ENCODE data around the gene COMMD1.

The COMMD1 gene

DNA sequence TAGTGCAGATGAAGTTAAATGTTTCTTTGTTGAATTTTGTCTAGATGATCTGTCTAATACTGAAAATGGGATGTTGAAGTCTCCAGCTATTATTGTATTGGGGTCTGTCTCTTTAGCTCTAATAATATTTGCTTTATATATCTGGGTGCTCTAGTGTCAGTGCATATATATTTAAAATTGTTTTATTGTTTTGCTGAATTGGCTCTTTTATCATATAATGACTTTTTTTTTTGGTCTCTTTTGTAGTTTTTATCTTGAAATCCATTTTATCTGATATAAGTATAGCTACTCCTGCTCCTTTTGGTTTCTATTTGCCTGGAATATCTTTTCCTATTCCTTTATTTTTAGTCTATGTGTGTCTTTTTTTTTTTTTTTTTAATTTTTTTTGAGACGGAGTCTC is 79.2 kb downstream of the COMMD1 start:
- no peaks in the 10 kb centered on the region for H3K9me3 ChIP-seq (ENCODE audit: control insufficient read depth, insufficient read depth, low read depth, low read length)
- POLR2A ChIA-PET, result no interaction called here
- CTCF ChIA-PET, result interaction anchor here (0.6 to 0.7 kb wide), 2 partner anchors 13 to 183 kb away, joined by 5 to 6 read pairs; no protein-coding TSS in a partner anchor
- H3K36me3 ChIP-seq (ENCODE audit: control insufficient read depth in 2 of 2, insufficient read depth in 1 of 2, low read length in 2 of 2), result no peaks in the 10 kb centered on the region
- no peak overlapping the region for H3K27ac ChIP-seq (ENCODE audit: extremely low read depth, low read depth, low read length)
- TF ChIP-seq, protein P1, sequence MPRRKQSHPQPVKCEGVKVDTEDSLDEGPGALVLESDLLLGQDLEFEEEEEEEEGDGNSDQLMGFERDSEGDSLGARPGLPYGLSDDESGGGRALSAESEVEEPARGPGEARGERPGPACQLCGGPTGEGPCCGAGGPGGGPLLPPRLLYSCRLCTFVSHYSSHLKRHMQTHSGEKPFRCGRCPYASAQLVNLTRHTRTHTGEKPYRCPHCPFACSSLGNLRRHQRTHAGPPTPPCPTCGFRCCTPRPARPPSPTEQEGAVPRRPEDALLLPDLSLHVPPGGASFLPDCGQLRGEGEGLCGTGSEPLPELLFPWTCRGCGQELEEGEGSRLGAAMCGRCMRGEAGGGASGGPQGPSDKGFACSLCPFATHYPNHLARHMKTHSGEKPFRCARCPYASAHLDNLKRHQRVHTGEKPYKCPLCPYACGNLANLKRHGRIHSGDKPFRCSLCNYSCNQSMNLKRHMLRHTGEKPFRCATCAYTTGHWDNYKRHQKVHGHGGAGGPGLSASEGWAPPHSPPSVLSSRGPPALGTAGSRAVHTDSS (tag by site-specific recombination; IDR thresholded peaks at IDR 0.05), result no peak
- TF ChIP-seq MEIS1 (CRISPR knock-in tag; IDR thresholded peaks at IDR 0.05; ENCODE audit: borderline replicate concordance) (no peak), ZNF621 (tag by site-specific recombination; IDR thresholded peaks at IDR 0.05) (no peak), GFI1B (tag by site-specific recombination; IDR thresholded peaks at IDR 0.05) (no peak), YY1 (tag by site-specific recombination; IDR thresholded peaks at IDR 0.05) (no peak)
- H3K4me3 ChIP-seq (ENCODE audit: low read depth, low read length), result no peak overlapping the region
- no peaks in the 10 kb centered on the region for H3K4me1 ChIP-seq (ENCODE audit: control insufficient read depth, insufficient read depth, low read length)

DNA sequence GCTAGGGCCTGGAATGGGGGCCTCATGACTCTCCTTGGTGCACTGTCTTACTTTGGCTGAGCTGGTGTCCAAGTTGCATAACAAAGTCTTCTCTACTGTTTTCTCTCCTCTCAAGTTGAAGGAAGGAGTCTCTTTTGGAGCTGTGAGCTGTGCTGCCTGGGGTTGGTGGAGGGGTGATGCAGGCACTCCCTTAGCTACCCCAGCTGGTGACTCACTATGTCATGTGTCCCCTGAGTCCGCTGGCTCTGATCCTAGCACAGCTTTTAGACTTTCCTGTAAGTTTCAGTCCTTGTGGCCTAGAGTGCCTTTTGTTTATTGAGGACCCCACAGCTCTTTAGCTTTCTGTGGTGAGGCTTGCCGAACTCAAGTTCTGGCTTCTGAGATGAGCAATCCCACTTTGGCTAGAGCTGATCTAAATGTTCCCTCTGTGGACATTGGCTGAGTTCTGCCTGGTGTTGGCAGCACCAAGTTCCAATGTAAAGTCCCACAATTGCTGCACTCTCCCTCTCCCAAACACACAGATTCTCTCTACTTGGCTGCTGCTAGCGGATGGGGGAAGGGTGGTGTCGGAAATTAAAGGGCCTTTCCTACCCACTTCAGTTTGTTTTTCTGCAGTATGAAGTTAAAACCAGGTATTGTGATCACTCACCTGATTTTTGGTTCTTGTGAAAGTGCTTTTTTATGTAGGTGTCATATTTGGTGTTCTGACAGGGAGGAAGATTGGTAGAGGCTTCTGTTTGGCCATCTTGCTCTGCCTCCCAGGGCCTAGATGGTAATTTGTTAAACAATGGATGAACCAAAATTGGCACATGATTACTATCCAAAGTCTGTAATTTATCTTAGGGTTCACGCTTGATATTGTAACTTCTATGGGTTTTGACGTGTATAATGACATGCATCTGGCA is 83.2 kb downstream of the COMMD1 start:
- Histone ChIP-seq H3K9me3 (ENCODE audit: control insufficient read depth, insufficient read depth, low read depth, low read length) (no peaks in the 10 kb centered on the region), H3K27ac (ENCODE audit: extremely low read depth, low read depth, low read length) (no peak overlapping the region), H3K4me3 (ENCODE audit: low read depth, low read length) (no peak overlapping the region), H3K4me1 (ENCODE audit: control insufficient read depth, insufficient read depth, low read length) (no peaks in the 10 kb centered on the region), H3K36me3 (ENCODE audit: control insufficient read depth in 2 of 2, insufficient read depth in 1 of 2, low read length in 2 of 2) (no peaks in the 10 kb centered on the region)
- ChIA-PET POLR2A (no interaction called here), CTCF (interaction anchor here (0.7 kb wide), 1 partner anchor 299 kb away, joined by 4 read pairs; no protein-coding TSS in a partner anchor)
- TF ChIP-seq ZNF335 (tag by site-specific recombination; conservative IDR thresholded peaks at IDR 0.05), result peak; percentile 77
- TF ChIP-seq, protein P2, sequence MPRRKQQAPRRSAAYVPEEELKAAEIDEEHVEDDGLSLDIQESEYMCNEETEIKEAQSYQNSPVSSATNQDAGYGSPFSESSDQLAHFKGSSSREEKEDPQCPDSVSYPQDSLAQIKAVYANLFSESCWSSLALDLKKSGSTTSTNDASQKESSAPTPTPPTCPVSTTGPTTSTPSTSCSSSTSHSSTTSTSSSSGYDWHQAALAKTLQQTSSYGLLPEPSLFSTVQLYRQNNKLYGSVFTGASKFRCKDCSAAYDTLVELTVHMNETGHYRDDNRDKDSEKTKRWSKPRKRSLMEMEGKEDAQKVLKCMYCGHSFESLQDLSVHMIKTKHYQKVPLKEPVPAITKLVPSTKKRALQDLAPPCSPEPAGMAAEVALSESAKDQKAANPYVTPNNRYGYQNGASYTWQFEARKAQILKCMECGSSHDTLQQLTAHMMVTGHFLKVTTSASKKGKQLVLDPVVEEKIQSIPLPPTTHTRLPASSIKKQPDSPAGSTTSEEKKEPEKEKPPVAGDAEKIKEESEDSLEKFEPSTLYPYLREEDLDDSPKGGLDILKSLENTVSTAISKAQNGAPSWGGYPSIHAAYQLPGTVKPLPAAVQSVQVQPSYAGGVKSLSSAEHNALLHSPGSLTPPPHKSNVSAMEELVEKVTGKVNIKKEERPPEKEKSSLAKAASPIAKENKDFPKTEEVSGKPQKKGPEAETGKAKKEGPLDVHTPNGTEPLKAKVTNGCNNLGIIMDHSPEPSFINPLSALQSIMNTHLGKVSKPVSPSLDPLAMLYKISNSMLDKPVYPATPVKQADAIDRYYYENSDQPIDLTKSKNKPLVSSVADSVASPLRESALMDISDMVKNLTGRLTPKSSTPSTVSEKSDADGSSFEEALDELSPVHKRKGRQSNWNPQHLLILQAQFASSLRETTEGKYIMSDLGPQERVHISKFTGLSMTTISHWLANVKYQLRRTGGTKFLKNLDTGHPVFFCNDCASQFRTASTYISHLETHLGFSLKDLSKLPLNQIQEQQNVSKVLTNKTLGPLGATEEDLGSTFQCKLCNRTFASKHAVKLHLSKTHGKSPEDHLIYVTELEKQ (tag by site-specific recombination; IDR thresholded peaks at IDR 0.05; ENCODE audit: borderline replicate concordance), result no peak

DNA sequence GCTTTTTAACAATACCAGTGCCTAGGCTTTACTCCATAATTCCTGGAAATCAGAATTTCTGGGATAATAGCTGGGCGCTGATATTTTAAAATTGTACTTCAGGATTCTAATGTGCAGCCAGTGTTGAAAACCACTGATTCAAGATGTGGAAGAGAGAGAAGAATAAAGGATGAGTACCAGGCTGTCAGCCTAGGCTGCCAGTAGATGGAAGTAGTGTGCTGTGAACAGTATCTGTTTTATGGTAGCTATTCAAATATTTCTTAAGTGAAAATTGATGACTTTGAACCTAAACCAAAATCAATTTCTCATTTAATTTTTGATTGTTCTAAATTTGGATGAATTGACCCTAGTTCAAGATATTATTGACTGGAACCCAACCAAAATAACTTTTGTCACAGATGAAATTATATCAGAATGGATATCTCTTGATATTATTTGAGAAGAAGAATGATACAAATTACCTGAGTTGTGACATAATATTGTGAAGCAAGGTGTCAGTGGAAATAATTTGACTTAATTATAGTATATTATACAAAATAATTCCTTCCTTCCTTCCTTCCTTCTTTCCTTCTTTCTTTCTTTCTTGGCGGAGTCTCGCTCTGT is 88.0 kb downstream of the COMMD1 start:
- no peak overlapping the region for H3K27ac ChIP-seq (ENCODE audit: extremely low read depth, low read depth, low read length)
- H3K4me1 ChIP-seq (ENCODE audit: control insufficient read depth, insufficient read depth, low read length), result no peaks in the 10 kb centered on the region
- ChIA-PET CTCF (interaction anchor here (0.6 to 3.3 kb wide), 11 partner anchors 31 to 1787 kb away, joined by 3 to 26 read pairs (median 4); partner anchors contain the start of gene B3GNT2), POLR2A (no interaction called here)
- TF ChIP-seq ZNF239 (tag by site-specific recombination; IDR thresholded peaks at IDR 0.05) (no peak), ZNF266 (tag by site-specific recombination; IDR thresholded peaks at IDR 0.05; ENCODE audit: low read depth) (no peak), ZNF311 (tag by site-specific recombination; IDR thresholded peaks at IDR 0.05; ENCODE audit: borderline replicate concordance) (no peak), ZBTB17 (tag by site-specific recombination; IDR thresholded peaks at IDR 0.05) (0 out of 2 replicates have a peak, but pooled peaks have one; percentile 26), GLI4 (tag by site-specific recombination; IDR thresholded peaks at IDR 0.05) (no peak), TCF7L2 (IDR thresholded peaks at IDR 0.05; ENCODE audit: borderline replicate concordance, low read depth, low read length) (no peak), ZNF610 (tag by site-specific recombination; IDR thresholded peaks at IDR 0.05; ENCODE audit: borderline replicate concordance) (no peak), ZNF701 (tag by site-specific recombination; IDR thresholded peaks at IDR 0.05) (no peak), ZNF354C (tag by site-specific recombination; IDR thresholded peaks at IDR 0.05; ENCODE audit: borderline replicate concordance, low read depth) (no peak), ZNF654 (tag by site-specific recombination; IDR thresholded peaks at IDR 0.05; ENCODE audit: low read depth) (peak; percentile 73)
- TF ChIP-seq, protein P3, sequence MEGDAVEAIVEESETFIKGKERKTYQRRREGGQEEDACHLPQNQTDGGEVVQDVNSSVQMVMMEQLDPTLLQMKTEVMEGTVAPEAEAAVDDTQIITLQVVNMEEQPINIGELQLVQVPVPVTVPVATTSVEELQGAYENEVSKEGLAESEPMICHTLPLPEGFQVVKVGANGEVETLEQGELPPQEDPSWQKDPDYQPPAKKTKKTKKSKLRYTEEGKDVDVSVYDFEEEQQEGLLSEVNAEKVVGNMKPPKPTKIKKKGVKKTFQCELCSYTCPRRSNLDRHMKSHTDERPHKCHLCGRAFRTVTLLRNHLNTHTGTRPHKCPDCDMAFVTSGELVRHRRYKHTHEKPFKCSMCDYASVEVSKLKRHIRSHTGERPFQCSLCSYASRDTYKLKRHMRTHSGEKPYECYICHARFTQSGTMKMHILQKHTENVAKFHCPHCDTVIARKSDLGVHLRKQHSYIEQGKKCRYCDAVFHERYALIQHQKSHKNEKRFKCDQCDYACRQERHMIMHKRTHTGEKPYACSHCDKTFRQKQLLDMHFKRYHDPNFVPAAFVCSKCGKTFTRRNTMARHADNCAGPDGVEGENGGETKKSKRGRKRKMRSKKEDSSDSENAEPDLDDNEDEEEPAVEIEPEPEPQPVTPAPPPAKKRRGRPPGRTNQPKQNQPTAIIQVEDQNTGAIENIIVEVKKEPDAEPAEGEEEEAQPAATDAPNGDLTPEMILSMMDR (tag by site-specific recombination; IDR thresholded peaks at IDR 0.05), result peak; percentile 51
- TF ChIP-seq, protein P4, sequence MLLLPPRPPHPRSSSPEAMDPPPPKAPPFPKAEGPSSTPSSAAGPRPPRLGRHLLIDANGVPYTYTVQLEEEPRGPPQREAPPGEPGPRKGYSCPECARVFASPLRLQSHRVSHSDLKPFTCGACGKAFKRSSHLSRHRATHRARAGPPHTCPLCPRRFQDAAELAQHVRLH (tag by site-specific recombination; IDR thresholded peaks at IDR 0.05), result no peak
- no peaks in the 10 kb centered on the region for H3K36me3 ChIP-seq (ENCODE audit: control insufficient read depth in 2 of 2, insufficient read depth in 1 of 2, low read length in 2 of 2)
- no peak overlapping the region for H3K4me3 ChIP-seq (ENCODE audit: low read depth, low read length)
- H3K9me3 ChIP-seq (ENCODE audit: control insufficient read depth, insufficient read depth, low read depth, low read length), result no peaks in the 10 kb centered on the region
